Measurements from ENCODE around the gene VEZT.
A peak's percentile ranks its signal among the peaks of the same experiment; 100 is the strongest.
"Not testable (repeated sequence)": the region's sequence is repeated elsewhere in the genome, so short reads cannot be mapped to it uniquely, and the experiment has no call there.

The VEZT gene

GRCh38 chr12:95217377-95218149 is at the start of gene VEZT, which contains the start of gene FGD6:
VEZT (plus strand) TSS chr12:95217807; CDS start chr12:95217851, 44 bp downstream.
FGD6 (minus strand) TSS chr12:95217467; CDS start chr12:95217240, 227 bp downstream.
- DNase-seq (ENCODE audit: low read depth, low spot score) = peak; percentile 100

DNA sequence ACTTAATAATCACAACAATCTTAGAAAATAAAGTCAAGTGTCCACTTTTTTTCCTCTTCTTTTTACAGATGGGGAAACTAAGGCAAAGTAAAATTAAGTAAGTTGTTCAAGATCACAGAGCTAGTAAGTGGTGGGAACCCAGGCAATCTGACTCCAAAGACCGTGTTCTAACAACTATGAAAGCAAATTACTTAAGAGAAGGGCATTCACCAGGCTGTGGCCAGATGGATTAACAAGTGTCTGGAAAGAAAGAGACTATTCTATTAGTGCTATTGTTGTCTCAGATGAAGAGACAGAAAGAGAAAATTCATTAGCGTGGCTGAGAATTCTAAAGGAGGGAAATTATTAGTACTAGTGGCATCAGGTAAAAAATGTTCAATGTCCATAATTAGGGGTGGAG is 48.9 kb upstream of the VEZT start:
- peak; percentile 20 for DNase-seq (ENCODE audit: low read depth, low spot score)

- DNase-seq (ENCODE audit: low read depth, low spot score) = peak; percentile 75
Measured at GRCh38 chr12:95169368-95169767, 48.2 kb upstream of the VEZT start.

- DNase-seq (ENCODE audit: low read depth, low spot score) = peak; percentile 74
Measured at GRCh38 chr12:95173392-95174251, 44.0 kb upstream of the VEZT start.

GRCh38 chr12:95177201-95177768 is 40.3 kb upstream of the VEZT start:
- peak; percentile 39 for DNase-seq (ENCODE audit: low read depth, low spot score)

- DNase-seq (ENCODE audit: low read depth, low spot score) = no peak
Measured at GRCh38 chr12:95178136-95178535, 39.5 kb upstream of the VEZT start.

DNA sequence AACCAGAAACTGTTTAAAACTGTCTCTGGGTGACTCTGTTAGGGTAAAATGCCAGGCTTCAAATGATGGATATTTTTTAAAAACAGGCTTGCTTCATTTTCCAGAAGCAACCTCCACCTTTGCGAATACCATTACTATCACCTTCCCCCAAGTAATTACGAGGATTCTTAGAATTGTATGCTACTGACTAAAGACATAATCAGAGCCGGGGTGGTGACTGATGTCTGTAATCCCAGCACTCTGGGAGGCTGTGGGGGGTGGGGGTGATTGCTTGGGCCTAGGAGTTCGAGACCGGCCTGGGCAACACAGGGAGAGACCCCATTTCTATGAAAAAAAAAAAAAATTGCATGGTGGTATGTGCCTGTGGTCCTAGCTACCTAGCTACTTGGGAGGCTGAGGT is 38.6 kb upstream of the VEZT start:
- no peak for DNase-seq (ENCODE audit: low read depth, low spot score)

- no peak for DNase-seq (ENCODE audit: low read depth, low spot score)
Measured at GRCh38 chr12:95181103-95181502, 36.5 kb upstream of the VEZT start.

DNA sequence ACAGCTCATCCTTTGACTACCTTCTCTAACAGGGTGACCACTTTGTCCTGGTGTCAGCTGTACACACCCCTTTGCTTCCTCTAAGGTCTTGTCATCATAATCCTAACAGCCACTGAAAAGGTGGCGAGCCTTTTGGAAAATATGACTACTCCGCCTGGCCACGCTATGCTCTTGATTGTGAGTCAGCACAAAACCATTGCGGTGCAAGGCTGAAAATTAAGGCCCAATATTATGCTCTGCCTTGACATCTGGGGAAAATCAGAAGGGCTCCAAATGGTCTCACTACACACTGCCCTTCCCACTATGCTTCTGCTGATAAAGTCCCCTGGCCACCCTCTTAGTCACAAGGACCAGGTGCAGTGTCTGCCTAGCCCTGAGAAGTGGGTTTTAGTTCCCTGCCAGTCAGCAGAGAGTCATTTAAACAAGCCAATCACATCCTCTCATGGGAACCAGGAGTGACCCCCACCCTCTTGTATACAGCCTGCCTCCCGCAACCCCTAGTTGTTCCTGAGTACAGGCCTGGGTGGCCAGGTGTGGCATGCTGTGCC is 34.7 kb upstream of the VEZT start:
- DNase-seq (ENCODE audit: low read depth, low spot score) = peak; percentile 72

- no peak for DNase-seq (ENCODE audit: low read depth, low spot score)
Measured at GRCh38 chr12:95184121-95184520, 33.5 kb upstream of the VEZT start.

DNA sequence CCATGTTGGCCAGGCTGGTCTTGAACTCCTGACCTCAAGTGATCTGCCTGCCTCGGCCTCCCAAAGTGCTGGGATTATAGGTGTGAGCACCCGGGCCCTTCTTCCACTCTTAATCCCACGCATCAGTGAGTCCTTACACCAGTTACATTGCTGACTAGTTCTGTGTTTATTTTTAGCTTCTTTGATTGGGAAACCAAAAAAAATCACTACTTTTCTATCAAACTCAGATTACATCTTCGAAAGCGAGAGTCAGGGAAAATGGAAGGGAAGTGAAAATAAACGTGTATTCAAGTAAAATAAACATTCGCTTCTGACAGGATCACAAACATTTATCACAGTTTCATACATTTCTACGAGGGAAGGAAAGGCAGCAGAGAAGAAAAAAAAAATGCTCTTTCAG is 32.5 kb upstream of the VEZT start:
- no peak for DNase-seq (ENCODE audit: low read depth, low spot score)

DNA sequence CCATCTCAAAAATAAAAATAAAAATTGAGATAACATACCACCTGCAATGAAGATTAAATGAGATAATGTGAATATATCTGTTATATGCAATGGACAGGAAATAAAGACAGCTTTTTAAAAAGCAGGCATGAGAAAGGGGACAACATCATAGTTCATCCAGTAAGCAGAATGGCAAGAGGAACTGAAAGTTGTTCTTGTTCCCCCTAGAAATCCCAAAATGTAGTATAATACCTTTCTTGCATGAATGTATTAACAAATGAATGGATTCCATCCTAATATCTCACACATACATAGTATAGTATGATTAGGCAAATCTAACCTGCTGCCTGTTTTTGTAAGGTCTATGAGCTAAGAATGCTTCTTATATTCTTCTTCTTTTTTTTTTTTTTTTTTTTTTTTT is 31.8 kb upstream of the VEZT start:
- DNase-seq (ENCODE audit: low read depth, low spot score) = no peak

DNA sequence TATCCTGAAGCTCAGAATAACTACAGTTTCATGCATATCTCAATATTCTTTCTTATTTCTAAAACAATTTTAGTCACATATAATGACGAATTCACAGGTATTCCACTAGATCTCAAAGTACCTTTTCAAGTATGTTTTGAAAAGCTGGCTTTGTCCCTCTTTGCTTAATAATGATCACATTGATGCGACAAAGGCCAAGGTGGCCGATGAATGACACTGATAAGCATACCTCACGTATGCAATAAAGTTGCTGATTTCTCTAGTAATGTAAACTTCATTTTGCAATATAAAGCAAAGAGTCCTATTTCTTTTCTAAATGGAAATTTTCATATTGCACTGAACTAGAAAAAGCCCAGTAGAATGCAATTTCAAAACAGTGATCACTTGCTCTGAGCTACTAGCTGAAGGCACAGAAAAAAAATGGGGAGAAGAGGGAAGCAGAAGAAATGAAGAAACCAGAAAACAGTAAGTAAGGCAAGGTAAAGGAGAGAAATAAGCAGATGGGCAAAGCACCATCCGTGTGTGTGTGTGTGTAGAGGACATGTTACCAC is 29.7 kb upstream of the VEZT start:
- no peak for DNase-seq (ENCODE audit: low read depth, low spot score)

DNA sequence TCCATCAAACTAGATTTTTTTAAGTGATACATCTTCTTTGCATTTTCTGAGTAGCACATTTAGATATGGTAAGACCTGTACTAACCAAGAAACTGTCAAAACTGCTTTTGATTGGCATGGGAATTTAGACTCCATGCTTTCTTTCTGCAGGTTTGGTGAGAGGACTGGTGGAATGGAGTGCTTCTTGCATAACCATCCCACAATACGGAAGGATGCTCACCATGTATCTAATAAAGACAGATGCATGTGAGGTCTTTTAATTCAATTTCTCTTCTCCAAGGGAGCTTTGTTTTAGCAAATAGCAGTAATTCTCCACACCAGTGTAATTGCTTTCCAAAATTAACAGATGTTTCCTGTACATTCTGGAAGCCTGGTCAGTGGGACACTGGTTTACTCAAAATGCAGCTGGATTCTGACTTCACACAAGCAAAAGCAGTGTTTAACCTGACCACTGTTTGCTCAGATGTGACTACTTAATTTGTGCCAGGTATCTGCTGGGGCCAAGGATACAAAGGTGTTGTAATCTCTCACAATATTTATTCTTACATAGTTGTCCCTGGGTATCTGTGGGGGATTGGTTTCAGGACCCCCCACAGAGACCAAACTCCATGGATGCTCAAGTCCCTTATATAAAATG is 26.4 kb upstream of the VEZT start:
- DNase-seq (ENCODE audit: low read depth, low spot score) = no peak

- no peak for DNase-seq (ENCODE audit: low read depth, low spot score)
Measured at GRCh38 chr12:95192271-95192670, 25.3 kb upstream of the VEZT start.

GRCh38 chr12:95193139-95193538 is 24.5 kb upstream of the VEZT start:
- DNase-seq (ENCODE audit: low read depth, low spot score) = no peak

GRCh38 chr12:95195122-95195521 is 22.5 kb upstream of the VEZT start:
- no peak for DNase-seq (ENCODE audit: low read depth, low spot score)

DNA sequence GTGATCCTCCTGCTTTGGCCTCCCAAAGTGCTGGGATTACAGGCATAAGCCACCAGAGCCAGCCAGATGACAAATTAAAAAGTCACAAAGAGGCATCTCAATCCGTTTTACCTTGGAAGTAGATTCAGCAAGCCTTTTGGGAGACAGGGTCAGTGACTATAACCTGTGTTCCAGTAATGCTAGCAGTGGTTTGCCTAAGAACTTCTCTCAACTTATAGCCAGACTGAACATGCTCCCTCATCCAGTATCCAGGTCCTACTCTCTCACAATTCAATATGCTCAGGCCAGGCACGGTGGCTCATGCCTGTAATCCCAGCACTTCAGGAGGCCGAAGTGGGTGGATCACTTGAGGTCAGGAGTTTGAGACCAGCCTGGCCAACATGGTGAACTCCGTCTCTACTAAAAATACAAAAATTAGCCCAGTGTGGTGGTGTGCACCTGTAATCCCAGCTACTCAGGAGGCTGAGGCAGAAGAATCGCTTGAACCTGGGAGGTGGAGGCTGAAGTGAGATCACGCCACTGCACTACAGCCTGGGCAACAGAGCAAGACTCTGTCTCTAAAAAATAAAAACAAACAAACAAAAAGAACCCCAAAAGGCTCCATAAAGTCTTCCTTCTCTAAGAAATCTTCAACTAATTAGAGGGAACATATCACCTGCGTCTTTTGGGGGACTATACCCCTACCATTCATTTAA is 20.6 kb upstream of the VEZT start:
- DNase-seq (ENCODE audit: low read depth, low spot score) = not testable (repeated sequence)

GRCh38 chr12:95197636-95198035 is 20.0 kb upstream of the VEZT start:
- no peak for DNase-seq (ENCODE audit: low read depth, low spot score)

DNA sequence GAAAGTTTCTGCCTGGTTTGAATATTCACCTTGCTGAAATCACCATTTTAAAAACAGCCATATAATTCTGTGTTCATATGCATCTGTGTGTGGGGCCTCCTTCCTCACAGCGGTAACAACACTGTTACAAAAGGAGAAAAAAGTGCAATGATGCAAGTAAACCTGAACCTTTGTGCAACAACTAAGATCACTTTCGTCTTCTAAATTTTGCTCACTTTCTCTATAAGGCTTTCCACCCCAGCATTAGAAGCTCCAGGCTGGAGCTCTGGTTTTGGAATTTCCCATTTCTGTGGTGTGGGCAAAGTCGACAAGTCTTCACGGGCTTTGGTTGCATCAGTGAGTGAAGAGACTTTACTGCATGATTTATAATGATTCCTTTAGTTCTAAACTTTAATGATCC is 18.7 kb upstream of the VEZT start:
- DNase-seq (ENCODE audit: low read depth, low spot score) = no peak
